Transverse colon (tissue), 4 donors: Measurements from ENCODE around the gene AAMP. TPM values are rescaled to one million over a fixed set of nuclear protein-coding genes. Genes with fewer than 3 reads are reported as not detected.

Experiments used
- DNase-seq: peaks from one replicate; pipeline ENCODE4 v3.0.0-alpha.2; 2019
- H3K27ac ChIP-seq, 4 donors: fragments of 200-600 bp; sonication (generic); 2 replicates each; pipeline ENCODE4 v1.5.1; 2016 to 2018; ENCODE audit warnings: inconsistent platforms in 4 of 4
- H3K27me3 ChIP-seq: fragments of 200-600 bp; sonication (generic); 2 replicates; pipeline ENCODE4 v1.5.1; 2017; ENCODE audit warnings: inconsistent platforms
- H3K36me3 ChIP-seq, 4 donors: fragments of 200-600 bp; sonication (generic); 2 replicates each; pipeline ENCODE4 v1.5.1; 2017 to 2019; ENCODE audit warnings: inconsistent platforms in 4 of 4
- H3K4me1 ChIP-seq, 4 donors: fragments of 200-600 bp; sonication (generic); 2 replicates each; pipeline ENCODE4 v1.5.1; 2017 to 2020; ENCODE audit warnings: inconsistent platforms in 4 of 4
- H3K4me3 ChIP-seq, 4 donors: fragments of 200-600 bp; sonication (generic); 1 replicate in 1 of 4; 2 replicates in 3 of 4; pipeline versions ENCODE4 v1.5.1 to v1.6.1; 2017 to 2019; ENCODE audit warnings: inconsistent platforms in 4 of 4
- H3K9me3 ChIP-seq, 2 donors: fragments of 200-600 bp; sonication (generic); 2 replicates each; pipeline ENCODE4 v1.5.1; 2017 to 2019; ENCODE audit warnings: inconsistent platforms in 2 of 2
- CTCF ChIP-seq, 5 experiments: fragments of 200-600 bp in 3 of 5; fragments of 450-650 bp in 2 of 5; sonication (generic) in 3 of 5; IDR thresholded peaks; 1 replicate in 2 of 5; 2 replicates in 3 of 5; pipeline ENCODE4 v1.5.1; 2016 to 2017; ENCODE audit warnings: antibody characterized with exemption in 5 of 5, inconsistent platforms in 3 of 5, mild to moderate bottlenecking in 2 of 5, moderate library complexity in 1 of 5
- EP300 ChIP-seq: sonication (generic); formaldehyde crosslinking; IDR thresholded peaks from one replicate; pipeline ENCODE4 v1.6.1; 2017; ENCODE audit warnings: antibody characterized with exemption, low read depth
- POLR2A ChIP-seq: fragments of 450-650 bp; IDR thresholded peaks from one replicate; pipeline ENCODE4 v1.6.1; 2016; ENCODE audit warnings: antibody characterized with exemption, mild to moderate bottlenecking, moderate library complexity
- POLR2AphosphoS5 ChIP-seq, 3 donors: sonication (generic); formaldehyde crosslinking; IDR thresholded peaks; one replicate each; pipeline ENCODE4 v1.6.1; 2016; ENCODE audit warnings: antibody characterized with exemption in 3 of 3
- WGBS, 2 donors: methylation state at CpG; one replicate each; pipeline ENCODE4 v1.1.5; 2018; ENCODE audit warnings: low coverage in 1 of 2; 5-methylcytosine and 5-hydroxymethylcytosine counted together
- in situ Hi-C, 4 donors: fragments of 200-750 bp; cut with MboI; loops; one replicate each; pipeline versions ENCODE4 v1.15.0 to v1.15.1; 2017; ENCODE audit warnings: low sequenced_read_pairs in 3 of 4, low pct_ligation_motif_present in 1 of 4, low pct_unique_long_range_greater_than_20kb in 1 of 4
- intact Hi-C: fragments of 100-400 bp; cut with DNase I; formaldehyde crosslinking; loops from one replicate; pipeline ENCODE4 v1.15.1; 2023; ENCODE audit warnings: low total_unique reads
- total RNA-seq, 4 donors: library from RNA; depleted of rRNA; stranded (reverse); fragments of >200 nt; gene quantifications; one replicate each; pipeline ENCODE4 v1.1.0, GENCODE V29; 2016

Gene AAMP
- 100 to 1,000 TPM in 3 of 4 donors, 10 to 100 TPM in 1; 96.9 to 466 (median 174) TPM for total RNA-seq

GRCh38 chr2:218269900-218270720 lies at the start of gene AAMP, which contains the start of gene PNKD:
Gene AAMP (minus strand): TSS chr2:218270137. CDS start chr2:218270086, 51 bp downstream.
Gene PNKD (plus strand): TSS chr2:218270519. CDS start chr2:218270536, 17 bp downstream.
- in situ Hi-C loops, result no loop called here

GRCh38 chr2:218318241-218318640 lies 48.3 kb upstream of the AAMP start:
- Histone ChIP-seq H3K4me3 (no peak overlapping the region), H3K27ac (no peak overlapping the region), H3K27me3 (no peaks in the 10 kb centered on the region), H3K9me3 (no peaks in the 10 kb centered on the region), H3K36me3 (no peaks in the 10 kb centered on the region), H3K4me1 (peaks cover 2 to 29% (median 15%) of the 10 kb centered on the region in 4 donors)
- intact Hi-C loops, result no loop called here
- WGBS, 2 donors, result 79% methylated on average over 7 of the region's 7 CpGs; no CpG with 5 or more reads in 1 of the 2 donors
- no peak for TF ChIP-seq POLR2AphosphoS5 (IDR thresholded peaks at IDR 0.05)
- no peak for TF ChIP-seq CTCF (IDR thresholded peaks at IDR 0.05)
- no peak for TF ChIP-seq POLR2A
- in situ Hi-C loops, result no loop called here
- no peak for DNase-seq

More at GRCh38 chr2:218269900-218270720, at the start of gene AAMP, which contains the start of gene PNKD:
- no peak for TF ChIP-seq EP300
- TF ChIP-seq CTCF (IDR thresholded peaks at IDR 0.05), result peak in 1 of 5 experiments; percentile 18
- TF ChIP-seq POLR2A, result peak; percentile 84
- peak; percentile 80 to 93 (median 91) for TF ChIP-seq POLR2AphosphoS5 (IDR thresholded peaks at IDR 0.05)
- DNase-seq, result peak; percentile 100
- H3K4me1 ChIP-seq, result peaks cover 29 to 65% (median 50%) of the 10 kb centered on the region in 4 donors
- H3K36me3 ChIP-seq, result peaks cover 0 to 23% (median 11%) of the 10 kb centered on the region in 4 donors
- no peaks in the 10 kb centered on the region for H3K27me3 ChIP-seq
- peak within 1 kb of the TSS; percentile 67 to 98 (median 84) for H3K4me3 ChIP-seq
- H3K27ac ChIP-seq, result peak within 1 kb of the TSS; percentile 87 to 94 (median 88)
- H3K9me3 ChIP-seq, result no peaks in the 10 kb centered on the region
- intact Hi-C loops, result no loop called here
- WGBS, 2 donors, result 0 to 1% methylated on average over 2 to 53 of the region's 64 CpGs

- no peak for TF ChIP-seq POLR2A
- no peak for TF ChIP-seq POLR2AphosphoS5 (IDR thresholded peaks at IDR 0.05)
- H3K27ac ChIP-seq, result no peak overlapping the region
- intact Hi-C loops, result no loop called here
Measured at GRCh38 chr2:218317835-218318234, 47.9 kb upstream of the AAMP start.

GRCh38 chr2:218317303-218317630 lies 47.3 kb upstream of the AAMP start:
- peaks cover 0 to 31% (median 15%) of the 10 kb centered on the region in 4 donors for H3K4me1 ChIP-seq
- in situ Hi-C loops (no loop called here), intact Hi-C loops (no loop called here)
- H3K27ac ChIP-seq, result peak overlapping the region in 1 of 4 donors; percentile 48
- WGBS, 2 donors, result 92 to 100% methylated on average over 1 of the region's 1 CpG
- H3K4me3 ChIP-seq, result no peak overlapping the region
- DNase-seq, result no peak
- no peaks in the 10 kb centered on the region for H3K9me3 ChIP-seq
- TF ChIP-seq CTCF (IDR thresholded peaks at IDR 0.05) (no peak), POLR2AphosphoS5 (IDR thresholded peaks at IDR 0.05) (no peak), EP300 (no peak), POLR2A (no peak)
- H3K27me3 ChIP-seq, result no peaks in the 10 kb centered on the region
- H3K36me3 ChIP-seq, result no peaks in the 10 kb centered on the region

More at GRCh38 chr2:218317835-218318234, 47.9 kb upstream of the AAMP start:
- Histone ChIP-seq H3K27me3 (no peaks in the 10 kb centered on the region), H3K36me3 (no peaks in the 10 kb centered on the region), H3K4me3 (no peak overlapping the region), H3K9me3 (no peaks in the 10 kb centered on the region), H3K4me1 (peaks cover 0 to 33% (median 16%) of the 10 kb centered on the region in 4 donors)
- in situ Hi-C loops, result no loop called here
- DNase-seq, result no peak
- WGBS, 2 donors, result 87 to 94% methylated on average over 4 of the region's 4 CpGs
